ES-I3 (cell line): ENCODE results near the gene DUS2.

Experiments
- H3K36me3 ChIP-seq: 2 replicates; pipeline ENCODE4 v1.6.1; 2013; ENCODE audit warnings: mild to moderate bottlenecking, low read length, control low read depth, moderate library complexity; ENCODE audit not compliant: insufficient read depth
- H3K4me1 ChIP-seq: 2 replicates; pipeline ENCODE4 v1.6.1; 2013; ENCODE audit warnings: mild to moderate bottlenecking, control low read depth, low read length; ENCODE audit not compliant: insufficient read depth
- H3K9ac ChIP-seq: 2 replicates; pipeline ENCODE4 v1.6.1; 2013; ENCODE audit warnings: low read depth, mild to moderate bottlenecking, low read length, moderate library complexity
- H3K9me3 ChIP-seq: 2 replicates; pipeline ENCODE4 v1.6.1; 2013; ENCODE audit warnings: mild to moderate bottlenecking, low read length, moderate library complexity; ENCODE audit not compliant: control insufficient read depth, insufficient read depth

DUS2 gene

DNA sequence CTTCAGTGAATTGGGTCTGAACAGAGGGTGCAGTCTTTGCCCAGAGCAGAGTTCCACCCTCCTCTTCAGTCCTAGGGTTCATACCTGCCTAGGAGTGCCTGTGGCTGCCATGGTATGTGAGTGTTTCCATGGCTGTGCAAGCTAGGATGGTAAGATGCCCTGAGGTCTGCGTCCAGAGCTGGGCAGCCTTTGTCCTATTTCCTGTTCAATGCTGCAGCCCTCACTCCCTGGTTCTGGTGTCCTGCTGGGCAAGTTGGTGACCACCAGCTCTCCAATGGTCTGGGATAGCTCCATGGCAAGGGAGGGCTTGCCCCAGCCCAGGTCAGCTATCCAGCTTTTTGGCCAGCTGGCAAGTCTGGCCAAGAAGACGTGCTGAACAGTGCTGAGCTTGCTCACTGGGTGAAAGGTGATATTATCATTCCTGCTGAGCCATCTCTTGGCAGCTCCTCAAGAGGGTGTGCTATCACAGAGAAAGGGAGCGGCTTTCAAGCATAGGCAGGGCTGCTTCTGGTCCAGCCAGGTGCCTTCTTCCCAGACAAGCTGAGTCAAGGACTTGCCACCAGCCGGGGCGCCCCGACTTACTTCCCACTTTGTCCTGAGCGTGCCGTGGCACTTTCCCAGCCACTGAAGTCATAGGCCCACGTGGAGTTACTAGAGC, 49.1 kb downstream of the DUS2 start:
- Histone ChIP-seq H3K36me3 (peaks cover 26% of the 10 kb centered on the region), H3K4me1 (no peaks in the 10 kb centered on the region), H3K9me3 (no peaks in the 10 kb centered on the region), H3K9ac (no peak overlapping the region)

DNA sequence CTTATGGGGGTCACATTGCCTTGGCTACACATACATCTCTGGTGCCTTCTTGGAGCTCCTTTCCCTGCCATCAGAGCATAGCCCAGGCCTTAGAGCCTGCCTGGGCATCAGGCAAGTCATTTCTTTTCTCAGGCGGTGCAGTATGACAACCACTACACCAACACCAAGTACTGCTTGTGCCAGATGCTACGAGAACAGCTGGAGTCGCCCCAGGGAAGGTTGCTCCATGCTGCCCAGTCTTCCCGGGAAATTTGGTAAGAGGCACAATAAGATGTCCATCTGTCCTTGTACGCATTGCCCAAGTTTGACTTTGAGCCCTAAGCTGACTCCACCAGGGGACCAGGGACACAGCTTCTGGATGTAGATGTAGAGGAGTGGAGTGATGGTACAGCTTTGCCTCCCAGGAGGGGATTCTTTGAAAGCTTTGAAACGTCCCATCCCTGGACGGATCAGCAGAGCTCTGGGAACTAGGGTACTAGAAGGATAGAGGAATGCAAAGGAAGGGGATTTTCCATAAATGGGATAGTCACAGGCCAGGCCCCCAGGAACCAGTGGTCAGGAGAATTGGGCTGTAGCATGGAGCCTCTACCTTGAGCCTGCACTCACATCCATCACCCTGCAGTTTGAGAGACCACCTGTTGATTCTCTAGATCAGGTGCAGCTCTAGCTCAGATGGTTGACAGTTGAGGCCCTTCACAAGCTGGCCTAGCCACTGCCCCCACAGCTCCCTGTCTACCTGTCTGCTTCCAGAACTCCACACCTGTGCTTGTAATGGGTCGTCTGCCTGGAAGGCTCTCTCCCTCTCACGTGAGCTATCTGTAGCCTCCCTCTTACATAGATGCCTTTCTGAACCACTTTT, 51.0 kb downstream of the DUS2 start:
- Histone ChIP-seq H3K9me3 (no peaks in the 10 kb centered on the region), H3K9ac (no peak overlapping the region), H3K4me1 (no peaks in the 10 kb centered on the region), H3K36me3 (peaks cover 22% of the 10 kb centered on the region)

DNA sequence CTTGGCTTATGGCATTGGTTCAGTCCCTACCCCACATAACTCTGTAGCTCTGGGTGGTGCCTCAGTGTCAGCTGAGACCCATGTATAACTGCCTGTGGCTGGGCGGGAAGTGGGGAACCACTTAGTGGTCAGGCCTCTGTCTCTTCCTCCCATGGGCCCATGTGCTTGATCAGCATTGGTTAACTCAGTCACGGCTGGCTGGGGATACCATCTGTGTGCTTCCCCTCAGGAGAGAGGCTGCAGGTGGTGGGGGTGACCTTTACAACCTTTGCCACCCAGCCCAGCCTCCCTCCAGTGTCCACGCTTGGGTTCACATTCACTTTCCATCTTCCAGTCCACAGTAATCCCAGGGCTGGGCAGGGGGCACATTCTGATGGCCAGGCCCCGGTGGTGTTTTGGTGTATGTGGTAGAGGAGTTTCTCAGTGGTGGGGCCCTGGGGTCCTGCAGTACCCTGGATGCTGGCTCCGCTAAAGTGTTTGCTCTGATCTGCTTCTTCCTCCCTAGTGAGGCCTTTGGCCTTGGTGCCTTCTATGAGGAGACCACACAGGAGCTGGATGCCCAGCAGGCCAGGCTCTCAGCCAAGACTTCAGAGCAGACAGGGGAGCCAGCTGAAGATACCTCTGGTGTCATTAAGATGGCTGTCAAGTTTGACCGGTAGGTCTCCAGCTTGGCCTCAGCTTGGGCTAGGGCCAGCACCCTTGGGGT, 51.9 kb downstream of the DUS2 start:
- Histone ChIP-seq H3K9ac (no peak overlapping the region), H3K4me1 (no peaks in the 10 kb centered on the region), H3K36me3 (peaks cover 22% of the 10 kb centered on the region)

DNA sequence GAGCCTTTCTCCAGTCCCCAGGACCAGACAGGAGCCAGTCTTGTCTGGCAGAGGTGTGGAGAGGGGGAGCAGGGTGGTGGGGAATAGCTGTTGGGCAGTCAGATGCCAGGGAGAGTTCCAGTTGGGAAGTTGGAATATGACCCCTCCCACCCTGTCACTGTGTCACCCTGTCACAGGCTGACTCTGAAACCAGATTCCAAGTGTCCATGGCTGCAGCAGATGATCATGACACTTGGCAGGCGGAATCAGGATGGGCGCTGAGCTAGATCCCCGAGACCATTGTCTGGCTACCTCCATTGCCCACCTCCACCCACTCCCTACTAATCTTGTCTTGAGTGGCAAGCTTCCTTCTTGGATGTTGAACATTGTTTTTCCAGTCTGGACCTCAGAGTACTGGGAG, 52.9 kb downstream of the DUS2 start:
- Histone ChIP-seq H3K4me1 (no peaks in the 10 kb centered on the region), H3K9me3 (no peaks in the 10 kb centered on the region), H3K9ac (no peak overlapping the region), H3K36me3 (peaks cover 18% of the 10 kb centered on the region)

More for the DNA sequence above, 51.9 kb downstream of the DUS2 start:
- no peaks in the 10 kb centered on the region for H3K9me3 ChIP-seq

DNA sequence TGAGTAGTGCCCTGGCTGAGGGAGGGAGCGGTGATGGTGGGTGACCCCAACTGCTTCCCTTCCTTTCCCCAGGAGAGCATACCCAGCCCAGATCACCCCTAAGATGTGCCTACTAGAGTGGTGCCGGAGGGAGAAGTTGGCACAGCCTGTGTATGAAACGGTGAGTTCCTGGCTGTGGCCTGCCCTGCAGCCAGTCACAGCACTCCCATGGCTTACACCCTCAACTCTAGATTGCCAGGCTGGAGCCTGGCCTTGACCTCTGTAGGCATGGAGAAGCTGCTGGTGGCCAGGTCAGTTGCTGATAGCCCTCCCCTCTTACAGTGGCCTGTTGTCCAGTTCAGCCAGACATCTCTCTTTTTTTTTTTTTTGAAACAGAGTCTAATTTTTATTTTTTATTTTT, 53.5 kb downstream of the DUS2 start:
- peaks cover 14% of the 10 kb centered on the region for H3K36me3 ChIP-seq
- no peaks in the 10 kb centered on the region for H3K4me1 ChIP-seq
- H3K9ac ChIP-seq = no peak overlapping the region
- H3K9me3 ChIP-seq = no peaks in the 10 kb centered on the region

DNA sequence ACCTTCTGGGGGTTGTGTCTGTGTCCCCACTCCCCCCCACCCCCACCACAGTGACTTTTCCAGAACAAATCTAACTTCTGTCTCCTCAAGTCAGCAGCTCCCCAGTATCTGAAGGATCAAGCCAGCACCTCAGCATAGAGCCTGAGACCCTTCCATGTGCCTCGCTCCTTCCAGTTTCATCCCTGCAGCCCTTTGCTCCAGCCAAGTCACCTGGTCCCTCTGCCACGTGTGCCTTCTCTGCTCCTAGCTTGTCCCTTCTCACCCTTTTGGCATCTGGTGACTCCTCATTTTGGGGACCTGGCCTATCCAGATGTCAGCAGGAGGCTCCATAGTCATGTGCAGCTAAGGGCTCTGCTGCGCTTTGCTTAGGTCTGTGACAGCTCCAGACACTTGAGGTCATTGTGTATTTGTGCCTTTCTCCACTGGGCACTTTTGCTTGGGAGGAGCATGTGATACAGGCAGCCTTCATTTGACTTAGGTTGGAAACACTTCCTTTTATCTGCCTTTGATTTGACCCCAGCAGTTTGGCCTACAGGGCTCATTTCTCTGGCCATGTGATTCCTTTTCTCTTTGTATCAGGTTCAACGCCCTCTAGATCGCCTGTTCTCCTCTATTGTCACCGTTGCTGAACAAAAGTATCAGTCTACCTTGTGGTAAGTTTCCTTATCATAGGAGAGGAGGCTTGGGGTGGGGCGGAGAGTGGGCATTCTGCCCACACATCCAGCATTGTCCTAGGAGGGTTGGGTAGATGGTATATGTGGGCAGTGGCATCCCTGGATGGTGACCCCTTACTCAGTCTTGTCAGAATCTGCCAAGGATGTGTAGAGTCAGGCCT, 55.0 kb downstream of the DUS2 start:
- Histone ChIP-seq H3K36me3 (peaks cover 14% of the 10 kb centered on the region), H3K9me3 (no peaks in the 10 kb centered on the region), H3K9ac (no peak overlapping the region), H3K4me1 (peaks cover 2% of the 10 kb centered on the region; the same call in 1 of the 2 replicates)

DNA sequence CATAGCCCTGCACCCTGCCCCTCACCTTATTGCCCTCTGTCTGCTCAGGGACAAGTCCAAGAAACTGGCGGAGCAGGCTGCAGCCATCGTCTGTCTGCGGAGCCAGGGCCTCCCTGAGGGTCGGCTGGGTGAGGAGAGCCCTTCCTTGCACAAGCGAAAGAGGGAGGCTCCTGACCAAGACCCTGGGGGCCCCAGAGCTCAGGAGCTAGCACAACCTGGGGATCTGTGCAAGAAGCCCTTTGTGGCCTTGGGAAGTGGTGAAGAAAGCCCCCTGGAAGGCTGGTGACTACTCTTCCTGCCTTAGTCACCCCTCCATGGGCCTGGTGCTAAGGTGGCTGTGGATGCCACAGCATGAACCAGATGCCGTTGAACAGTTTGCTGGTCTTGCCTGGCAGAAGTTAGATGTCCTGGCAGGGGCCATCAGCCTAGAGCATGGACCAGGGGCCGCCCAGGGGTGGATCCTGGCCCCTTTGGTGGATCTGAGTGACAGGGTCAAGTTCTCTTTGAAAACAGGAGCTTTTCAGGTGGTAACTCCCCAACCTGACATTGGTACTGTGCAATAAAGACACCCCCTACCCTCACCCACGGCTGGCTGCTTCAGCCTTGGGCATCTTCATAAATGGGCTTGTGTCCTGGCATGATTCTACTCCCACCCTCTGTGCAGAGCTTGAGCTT, 55.8 kb downstream of the DUS2 start:
- H3K4me1 ChIP-seq = peaks cover 9% of the 10 kb centered on the region
- H3K36me3 ChIP-seq = peaks cover 14% of the 10 kb centered on the region
- H3K9ac ChIP-seq = no peak overlapping the region
- no peaks in the 10 kb centered on the region for H3K9me3 ChIP-seq

DNA sequence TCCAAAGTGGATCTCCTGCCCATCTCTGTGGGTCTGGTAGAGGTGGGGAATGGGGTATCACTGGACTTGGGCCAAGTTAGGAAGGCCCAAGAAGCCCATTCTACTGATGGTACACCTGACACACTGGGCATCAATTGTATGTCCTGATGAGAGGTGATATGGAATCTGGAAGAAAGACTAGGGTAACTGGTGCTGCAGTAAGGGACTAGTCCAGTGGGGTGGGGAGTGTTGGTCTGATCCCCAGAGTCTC, 56.2 kb downstream of the DUS2 start:
- Histone ChIP-seq H3K9me3 (no peaks in the 10 kb centered on the region), H3K4me1 (peaks cover 9% of the 10 kb centered on the region), H3K9ac (no peak overlapping the region), H3K36me3 (peaks cover 14% of the 10 kb centered on the region)

DNA sequence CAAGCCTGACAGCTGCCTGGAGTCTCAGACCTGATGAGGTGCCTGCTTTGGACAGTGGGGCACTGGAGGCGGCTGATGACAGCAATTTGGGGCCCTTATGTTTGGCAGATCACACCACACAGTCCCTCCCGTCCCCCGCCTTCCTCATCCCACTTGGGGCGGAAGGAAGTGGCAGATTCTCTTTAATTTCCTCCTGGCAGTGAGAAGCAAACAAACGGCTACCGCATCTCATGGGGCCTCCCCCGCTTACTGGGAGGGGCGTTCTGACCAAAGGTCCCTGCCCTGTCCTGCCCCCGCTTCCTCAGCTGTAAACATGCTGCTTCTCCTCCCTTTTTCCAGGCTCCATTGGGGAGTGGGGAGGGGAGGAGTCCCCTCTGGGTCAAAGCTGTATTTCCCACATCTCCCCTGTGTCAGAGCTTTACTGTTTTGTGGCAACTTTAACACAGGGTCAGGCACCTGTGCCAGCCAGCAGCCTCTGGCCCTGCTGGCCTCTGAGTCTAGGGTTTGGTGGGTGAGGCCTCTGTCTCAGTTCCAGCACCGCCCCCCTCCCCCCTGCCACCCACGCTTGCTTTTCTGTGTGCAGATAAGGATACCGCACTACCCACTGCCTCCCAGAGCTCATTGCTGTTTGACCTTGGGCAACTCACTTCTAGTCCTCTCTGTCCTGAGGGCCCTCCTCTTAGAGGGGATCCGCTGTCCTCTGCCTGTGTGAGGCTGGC, 56.7 kb downstream of the DUS2 start:
- Histone ChIP-seq H3K9ac (no peak overlapping the region), H3K36me3 (peaks cover 14% of the 10 kb centered on the region), H3K4me1 (peaks cover 9% of the 10 kb centered on the region), H3K9me3 (no peaks in the 10 kb centered on the region)

DNA sequence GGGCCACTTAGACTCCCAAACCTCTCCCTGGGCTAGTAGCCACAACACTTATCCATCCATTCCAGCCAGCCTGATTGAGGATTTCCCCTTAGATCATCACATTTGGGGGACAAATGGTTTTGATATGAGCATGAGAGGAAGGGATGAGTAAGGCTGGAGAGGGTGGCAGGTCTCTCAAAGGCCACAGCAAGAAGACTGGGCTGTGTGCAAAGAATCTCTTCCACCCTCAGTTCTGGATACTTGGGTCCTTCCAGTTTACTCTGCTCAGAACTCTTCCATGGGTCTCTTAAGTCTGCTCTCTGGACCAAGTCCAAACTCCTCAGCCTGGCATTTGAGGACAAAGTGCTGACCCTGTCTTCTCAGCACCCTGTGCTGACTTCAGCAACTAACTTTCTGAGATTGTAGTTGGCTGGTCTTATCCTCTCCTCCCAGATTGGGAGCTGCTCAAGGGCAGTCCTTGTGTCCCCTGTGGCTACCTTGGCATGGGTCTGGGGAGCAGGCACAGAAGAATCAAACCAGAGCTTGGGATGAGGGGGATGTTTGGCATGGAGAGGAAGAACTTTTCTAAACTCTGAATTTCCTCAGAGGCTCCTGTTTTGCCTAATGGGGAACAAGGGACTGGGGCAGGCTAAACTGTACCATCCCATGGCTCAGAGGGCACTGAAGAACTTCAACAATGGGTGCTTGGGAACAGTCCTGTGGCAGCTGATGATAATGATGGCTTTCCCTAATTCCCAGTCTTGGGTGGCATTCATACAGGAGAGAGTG, 59.0 kb downstream of the DUS2 start:
- no peak overlapping the region for H3K9ac ChIP-seq
- peaks cover 9% of the 10 kb centered on the region for H3K4me1 ChIP-seq
- no peaks in the 10 kb centered on the region for H3K9me3 ChIP-seq
- H3K36me3 ChIP-seq = no peaks in the 10 kb centered on the region; the same call in none of the 2 replicates

DNA sequence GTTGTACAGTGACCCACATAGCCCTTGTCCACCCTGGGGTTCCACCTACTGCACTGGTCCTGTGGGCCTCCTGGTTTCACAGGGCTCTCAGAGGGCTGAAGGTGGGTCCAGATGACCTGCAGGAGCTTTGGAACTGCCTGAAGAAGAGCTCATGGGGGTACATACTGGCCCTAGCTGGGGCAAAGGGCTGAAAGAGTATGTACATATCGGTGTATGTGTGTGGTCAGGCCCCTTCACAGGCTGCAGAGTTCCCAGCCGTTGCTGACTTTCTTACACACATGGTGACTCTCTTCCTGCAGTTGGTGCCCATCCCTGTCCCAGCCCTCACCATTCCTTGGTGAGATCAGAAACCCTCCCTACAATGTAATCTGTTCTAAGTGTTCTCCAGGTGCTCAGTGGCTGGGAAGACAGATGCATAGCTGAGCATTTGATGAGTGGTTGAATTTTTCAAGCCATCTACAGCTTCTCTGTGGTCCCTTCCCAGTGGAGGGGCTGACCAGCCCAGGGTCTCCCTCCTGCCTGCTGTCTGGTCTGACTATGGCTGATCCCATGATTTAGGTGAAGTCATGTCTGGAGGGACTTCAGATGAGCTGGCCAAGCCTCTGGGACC, 59.6 kb downstream of the DUS2 start:
- Histone ChIP-seq H3K4me1 (peaks cover 9% of the 10 kb centered on the region), H3K9ac (no peak overlapping the region), H3K36me3 (no peaks in the 10 kb centered on the region; the same call in none of the 2 replicates), H3K9me3 (no peaks in the 10 kb centered on the region)

DNA sequence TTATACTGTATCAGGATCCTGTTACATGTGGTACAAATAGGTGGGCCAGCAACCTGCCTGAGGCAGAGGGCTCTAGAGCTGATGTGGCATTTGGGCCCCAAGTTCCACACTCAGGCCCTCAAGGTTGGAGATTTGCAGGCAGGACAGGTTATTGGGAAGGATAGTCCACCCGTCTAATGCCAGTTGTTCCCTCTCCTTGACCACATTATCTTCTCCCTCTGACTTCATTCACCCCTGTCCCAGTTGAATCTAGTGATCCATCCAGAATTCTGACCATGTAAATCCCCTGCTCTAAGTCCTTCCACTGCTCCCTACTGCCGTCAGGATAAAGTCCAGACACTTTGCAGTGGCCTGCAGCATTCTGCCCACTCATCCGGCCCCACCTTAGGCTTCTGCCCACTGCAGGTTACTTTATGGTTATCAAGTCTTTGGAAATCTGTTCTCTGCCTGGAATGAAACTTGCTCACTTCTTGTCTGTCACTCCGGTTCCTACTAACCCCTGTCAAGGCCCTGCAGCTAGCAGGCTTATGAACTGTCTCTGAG, 60.2 kb downstream of the DUS2 start:
- H3K9ac ChIP-seq = peak overlapping the region; percentile 99; the same call in 1 of the 2 replicates

More for the DNA sequence above, 60.2 kb downstream of the DUS2 start:
- Histone ChIP-seq H3K4me1 (peaks cover 9% of the 10 kb centered on the region), H3K36me3 (no peaks in the 10 kb centered on the region; the same call in none of the 2 replicates), H3K9me3 (no peaks in the 10 kb centered on the region)
